GM21381 (cell line): ENCODE measurements around the gene HSPA4.
A peak's percentile ranks its signal among the peaks of the same experiment; 100 is the strongest.
"Not testable (repeated sequence)": the region's sequence is repeated elsewhere in the genome, so short reads cannot be mapped to it uniquely, and the experiment has no call there.

Experiments
- ATAC-seq: cut with Tn5 transposase; IDR thresholded peaks from one replicate; pipeline ENCODE4 v1.9.1; 2021; ENCODE audit warnings: mild to moderate bottlenecking, moderate library complexity; ENCODE audit not compliant: unreplicated experiment

The HSPA4 gene

GRCh38 chr5:133049726-133050048, 2.1 kb upstream of the HSPA4 start:
- no peak for ATAC-seq

- ATAC-seq, result no peak
These were observed 1.3 kb upstream of the HSPA4 start for GRCh38 chr5:133050521-133050920.

DNA sequence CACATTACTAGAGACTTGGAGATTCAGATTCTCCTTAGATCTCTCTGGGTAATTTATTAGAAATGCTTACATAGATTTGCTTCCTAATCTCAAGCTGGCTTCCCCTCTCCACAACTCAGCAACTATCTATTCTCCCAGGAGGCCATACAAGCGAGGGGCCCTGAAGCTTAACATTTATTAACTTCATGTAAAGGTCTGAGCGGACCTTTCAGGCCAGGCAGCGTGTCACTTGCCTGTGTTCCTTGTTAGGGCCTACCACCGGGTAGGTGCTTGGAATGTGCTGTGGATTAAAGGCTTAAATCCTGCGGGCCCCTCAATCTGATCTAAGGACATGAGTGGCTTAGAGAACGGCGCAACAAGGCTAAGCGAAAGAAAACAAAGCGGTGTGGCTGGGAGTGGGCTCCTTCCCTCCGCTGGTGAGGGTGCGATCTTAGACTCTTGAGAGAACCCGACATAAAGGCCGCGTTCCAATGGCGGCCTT, 712 bp upstream of the HSPA4 start:
- ATAC-seq, result no peak

GRCh38 chr5:133052317-133053175, 733 bp downstream of the HSPA4 start:
- ATAC-seq, result peak; percentile 31

GRCh38 chr5:133053448-133053847, 1.6 kb downstream of the HSPA4 start:
- no peak for ATAC-seq

DNA sequence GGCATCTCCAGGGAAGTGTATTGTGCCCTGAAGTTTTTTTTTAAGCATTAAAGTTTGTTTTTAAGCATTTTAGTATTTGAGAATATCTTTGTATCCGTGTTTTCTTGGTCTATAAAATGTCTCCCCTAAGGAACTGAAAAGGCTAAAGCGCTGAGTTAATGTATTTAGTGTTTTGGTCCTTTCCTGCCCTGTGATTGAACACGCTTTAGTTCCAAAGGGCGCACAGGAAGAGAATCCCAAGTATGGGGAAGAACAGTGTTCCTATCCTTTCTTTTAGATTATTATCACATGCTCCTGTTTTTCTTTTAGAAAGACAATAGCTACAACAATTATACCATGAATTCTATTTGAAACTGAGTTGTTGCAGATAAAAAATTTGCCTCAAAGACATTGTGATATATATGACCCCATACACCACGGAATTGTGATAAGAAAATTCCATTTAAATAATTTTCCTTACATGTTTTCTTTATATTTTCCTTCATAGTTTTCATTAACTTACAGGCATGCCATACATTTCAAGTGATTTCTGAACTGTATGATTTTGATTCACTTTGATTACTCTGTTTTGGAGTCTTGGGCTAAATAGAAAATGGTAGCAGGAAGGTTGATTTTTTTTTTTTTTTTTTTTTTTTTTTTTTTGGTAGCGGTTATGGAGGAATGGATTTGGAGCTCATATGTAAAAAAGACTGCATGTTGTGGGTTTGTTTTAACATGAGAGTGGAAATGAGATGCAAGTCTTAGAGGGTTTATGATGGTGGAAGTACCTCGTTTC, 3.1 kb downstream of the HSPA4 start:
- ATAC-seq, result no peak

- no peak for ATAC-seq
These were observed 5.1 kb downstream of the HSPA4 start for GRCh38 chr5:133056891-133057290.

DNA sequence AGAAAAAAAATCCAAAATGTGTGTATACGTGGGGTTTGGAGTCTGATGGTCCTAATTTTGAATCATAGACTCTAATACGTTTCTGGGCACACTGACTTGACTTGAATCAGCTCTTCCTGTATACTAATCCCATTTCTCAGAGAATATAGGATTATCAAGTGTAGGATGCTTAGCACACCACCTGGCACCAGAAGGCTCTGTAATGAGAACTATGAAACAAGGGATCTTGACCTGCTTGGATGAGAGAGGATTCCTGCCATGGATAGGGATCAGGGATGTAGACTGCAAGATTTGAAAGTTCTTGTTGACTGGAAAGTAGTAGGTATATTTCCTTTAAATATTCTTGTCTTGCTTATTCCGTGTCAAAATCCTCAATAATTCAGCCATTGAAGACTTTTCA, 7.8 kb downstream of the HSPA4 start:
- ATAC-seq, result no peak

GRCh38 chr5:133062276-133062675, 10.5 kb downstream of the HSPA4 start:
- ATAC-seq, result no peak

DNA sequence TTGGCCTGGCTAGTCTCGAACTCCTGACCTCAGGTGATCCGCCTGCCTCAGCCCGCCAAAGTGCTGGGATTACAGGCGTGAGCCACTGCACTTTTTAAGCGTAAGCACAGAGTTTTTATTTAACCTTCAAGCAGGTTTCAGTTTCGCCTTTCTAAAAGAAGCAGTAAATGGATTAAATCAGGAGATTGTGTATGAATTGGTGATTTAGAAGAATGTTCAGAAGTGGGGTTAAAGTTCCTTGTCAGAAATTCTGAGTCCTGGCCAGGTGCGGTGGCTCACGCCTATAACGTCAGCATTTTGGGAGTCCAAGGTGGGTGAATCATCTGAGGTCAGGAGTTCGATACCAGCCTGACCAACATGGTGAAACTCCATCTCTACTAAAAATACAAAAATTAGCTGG, 12.2 kb downstream of the HSPA4 start:
- ATAC-seq, result no peak

DNA sequence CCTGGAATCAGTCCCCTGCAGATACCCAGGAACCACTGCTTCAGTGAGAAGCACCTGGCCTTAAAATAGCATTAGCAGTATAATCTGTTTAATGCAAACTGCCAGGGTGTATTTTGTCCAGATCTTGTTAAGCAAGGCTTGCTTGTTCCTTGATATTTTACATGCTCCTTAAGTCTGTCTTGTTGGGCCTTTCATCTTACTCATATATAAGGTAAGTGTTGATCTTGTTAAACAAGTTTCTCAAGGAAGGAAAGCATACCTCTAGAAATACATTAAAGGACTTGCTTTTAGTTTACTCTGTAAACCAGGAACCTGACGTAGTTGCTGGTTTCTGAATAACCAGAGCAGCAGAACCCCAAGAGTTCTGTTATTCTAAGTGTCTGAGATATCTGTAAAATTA, 13.7 kb downstream of the HSPA4 start:
- no peak for ATAC-seq

DNA sequence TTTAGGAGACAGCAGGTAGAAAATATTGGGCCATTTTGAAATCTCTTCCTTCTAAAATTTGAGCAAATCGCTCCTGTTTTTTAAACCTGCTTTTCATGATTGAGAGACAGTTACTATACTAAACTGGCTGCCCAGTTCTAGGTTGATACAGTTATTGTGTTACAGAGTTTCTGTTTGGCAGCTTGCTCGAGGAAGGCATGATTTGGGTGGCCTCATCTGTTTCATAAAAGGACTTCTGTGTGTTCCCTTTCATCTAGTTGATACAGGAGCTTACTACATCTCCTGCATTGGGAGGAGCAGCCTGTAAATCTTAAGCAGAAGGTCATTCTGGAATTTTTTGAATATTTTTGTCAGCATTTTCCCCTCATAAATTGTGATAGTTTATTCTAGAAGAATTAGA, 14.2 kb downstream of the HSPA4 start:
- ATAC-seq, result no peak

- ATAC-seq, result no peak
These were observed 20.2 kb downstream of the HSPA4 start for GRCh38 chr5:133072021-133072420.

DNA sequence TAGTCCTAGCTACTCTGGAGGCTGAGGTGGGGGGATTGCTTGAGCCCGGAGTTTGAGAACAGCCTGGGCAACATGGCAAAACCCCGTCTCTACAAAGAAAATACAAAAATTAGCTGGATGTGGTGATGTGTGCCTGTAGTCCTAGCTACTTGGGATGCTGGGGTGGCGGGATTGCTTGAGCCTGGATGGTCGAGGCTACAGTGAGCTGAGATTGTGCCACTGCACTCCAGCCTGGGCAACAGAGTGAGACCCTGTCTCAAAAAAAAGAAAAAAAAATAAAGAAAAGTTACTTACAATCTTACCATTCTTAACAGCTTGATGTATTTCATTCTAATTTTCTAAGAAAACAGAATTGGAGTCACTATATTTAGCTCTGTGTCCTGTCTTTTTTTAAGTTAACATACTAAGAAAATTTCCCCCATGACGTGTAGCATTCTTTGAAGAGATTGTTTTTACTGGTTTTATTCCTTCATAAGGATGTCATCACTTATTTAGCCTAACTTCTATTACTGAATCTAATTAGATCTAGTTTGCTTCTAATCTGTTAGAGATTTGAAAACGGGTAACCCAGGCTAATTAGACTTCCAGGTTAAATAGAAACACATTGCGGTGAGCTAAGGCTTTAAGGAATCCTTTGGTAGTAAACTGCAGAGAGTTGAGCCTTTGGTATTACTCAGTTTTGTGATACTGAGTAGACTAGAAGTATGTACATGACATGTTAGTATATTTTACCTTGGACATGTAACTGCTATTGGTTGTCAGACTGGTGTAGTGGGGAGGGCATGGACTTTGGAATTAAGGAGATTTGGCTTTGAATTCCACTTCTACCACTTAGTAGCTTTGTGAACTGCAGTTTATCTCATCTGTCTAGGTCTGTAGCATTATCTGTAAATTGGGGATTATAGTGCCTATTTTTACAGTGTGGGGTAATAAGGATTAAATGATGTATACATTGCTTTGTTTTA, 24.0 kb downstream of the HSPA4 start:
- no peak for ATAC-seq

GRCh38 chr5:133079048-133079447, 27.2 kb downstream of the HSPA4 start:
- no peak for ATAC-seq

- no peak for ATAC-seq
These were observed 29.2 kb downstream of the HSPA4 start for GRCh38 chr5:133081036-133081435.

- no peak for ATAC-seq
These were observed 29.9 kb downstream of the HSPA4 start for GRCh38 chr5:133081703-133082102.

DNA sequence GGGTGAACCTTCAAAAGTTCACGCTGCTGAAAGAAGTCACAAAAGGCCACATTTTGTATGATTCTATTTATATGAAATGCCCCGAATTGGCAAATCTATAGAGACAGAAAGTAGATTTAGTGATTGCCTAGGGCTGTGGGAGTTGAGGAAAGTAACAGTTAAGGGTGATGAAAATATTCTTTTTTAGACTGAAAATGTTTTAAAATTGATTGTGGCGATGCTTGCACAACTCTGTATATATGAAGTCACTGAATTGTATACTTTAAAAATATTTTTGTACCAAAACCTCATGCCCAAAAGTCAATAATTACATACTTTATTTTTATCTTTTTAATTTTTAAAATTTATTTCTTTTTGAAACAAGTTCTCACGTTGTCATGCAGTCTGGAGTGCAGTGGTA, 30.3 kb downstream of the HSPA4 start:
- ATAC-seq, result no peak

DNA sequence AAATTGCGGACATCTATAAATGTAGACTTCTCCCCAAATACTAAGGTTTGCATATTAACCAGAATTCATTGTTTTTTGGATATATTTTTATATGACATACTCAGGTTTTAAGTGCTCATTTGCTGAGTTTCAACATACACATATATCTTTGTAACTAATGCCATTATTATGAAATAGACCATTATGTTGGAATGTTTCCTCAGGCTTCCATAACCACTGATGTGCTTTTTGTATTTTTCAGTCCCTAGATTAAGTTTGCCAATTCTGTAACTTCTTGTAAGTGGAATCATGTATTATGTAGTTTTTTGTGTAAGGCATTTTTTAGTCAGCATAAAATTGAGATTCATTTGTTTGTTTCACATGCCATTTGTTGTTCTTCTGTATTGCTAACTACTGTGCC, 32.1 kb downstream of the HSPA4 start:
- no peak for ATAC-seq

- not testable (repeated sequence) for ATAC-seq
These were observed 33.4 kb downstream of the HSPA4 start for GRCh38 chr5:133085171-133085570.

DNA sequence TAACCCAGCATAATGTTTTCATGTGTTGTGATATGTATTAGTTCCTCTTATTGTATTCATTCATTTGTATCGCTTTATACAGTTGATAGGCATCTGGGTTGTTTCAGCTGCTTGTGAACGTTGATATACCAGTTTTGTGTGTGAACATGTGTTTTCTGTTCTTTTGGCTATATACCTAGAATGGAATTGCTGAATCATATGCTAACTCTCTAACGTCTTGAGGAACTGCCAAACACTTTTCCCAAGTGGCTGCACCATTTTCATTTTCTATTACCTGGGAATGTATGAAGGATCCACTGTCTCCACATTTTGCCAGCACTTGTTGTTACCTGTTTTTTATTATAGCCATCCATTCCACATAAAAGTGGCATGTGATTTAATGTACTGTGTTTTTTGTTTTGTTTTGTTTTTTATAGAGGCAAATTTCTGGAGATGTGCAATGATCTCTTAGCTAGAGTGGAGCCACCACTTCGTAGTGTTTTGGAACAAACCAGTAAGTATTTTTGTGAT, 34.6 kb downstream of the HSPA4 start:
- no peak for ATAC-seq
